HepG2 (cell line): Measurements from ENCODE around the gene ALDH16A1. TPM values are rescaled to one million over a fixed set of nuclear protein-coding genes. Genes with fewer than 3 reads are reported as not detected.

Experiments
- BCLAF1 ChIP-seq: fragments of 450-650 bp; IDR thresholded peaks from 2 replicates; pipeline ENCODE4 v1.6.1; 2017; ENCODE audit warnings: mild to moderate bottlenecking
- CSRNP1 ChIP-seq: sonication (generic); formaldehyde crosslinking; IDR thresholded peaks from 2 replicates; pipeline ENCODE4 v1.8.1; 2023; ENCODE audit warnings: mild to moderate bottlenecking, missing genetic modification reagents
- DDIT3 ChIP-seq: sonication (generic); formaldehyde crosslinking; IDR thresholded peaks from 2 replicates; pipeline ENCODE4 v1.4.0; 2020; ENCODE audit warnings: mild to moderate bottlenecking, missing genetic modification reagents
- E2F1 ChIP-seq: sonication (generic); formaldehyde crosslinking; IDR thresholded peaks from 2 replicates; pipeline ENCODE4 v1.5.0; 2020; ENCODE audit warnings: missing genetic modification reagents
- E2F2 ChIP-seq: sonication (generic); formaldehyde crosslinking; IDR thresholded peaks from 2 replicates; pipeline ENCODE4 v1.4.0; 2020; ENCODE audit warnings: missing genetic modification reagents, borderline replicate concordance
- E2F5 ChIP-seq: sonication (generic); formaldehyde crosslinking; conservative IDR thresholded peaks from 2 replicates; pipeline ENCODE4 v1.4.0; 2020; ENCODE audit warnings: missing genetic modification reagents
- GLI4 ChIP-seq: sonication (generic); formaldehyde crosslinking; IDR thresholded peaks from 2 replicates; pipeline ENCODE4 v1.5.1; 2020; ENCODE audit warnings: missing genetic modification reagents, mild to moderate bottlenecking, moderate library complexity, borderline replicate concordance
- KDM5B ChIP-seq: sonication (generic); formaldehyde crosslinking; IDR thresholded peaks from 2 replicates; pipeline ENCODE4 v1.4.0; 2020; ENCODE audit warnings: missing genetic modification reagents, mild to moderate bottlenecking, borderline replicate concordance
- MATR3 ChIP-seq: sonication (generic); formaldehyde crosslinking; IDR thresholded peaks from 2 replicates; pipeline ENCODE4 v1.4.0; 2020; ENCODE audit warnings: missing genetic modification reagents
- MIXL1 ChIP-seq: IDR thresholded peaks from 2 replicates; pipeline ENCODE4 v1.6.1; 2016
- NFYB ChIP-seq: sonication (generic); formaldehyde crosslinking; IDR thresholded peaks from 2 replicates; pipeline ENCODE4 v1.4.0; 2020; ENCODE audit warnings: missing genetic modification reagents
- PHB2 ChIP-seq: fragments of 450-650 bp; IDR thresholded peaks from 2 replicates; pipeline ENCODE4 v1.6.1; 2018; ENCODE audit not compliant: partially characterized antibody
- PHF20 ChIP-seq: sonication (generic); formaldehyde crosslinking; IDR thresholded peaks from 2 replicates; pipeline ENCODE4 v1.5.0; 2020; ENCODE audit warnings: mild to moderate bottlenecking, missing genetic modification reagents
- WIZ ChIP-seq: sonication (generic); formaldehyde crosslinking; IDR thresholded peaks from 2 replicates; pipeline ENCODE4 v1.5.1; 2020; ENCODE audit warnings: mild to moderate bottlenecking, missing genetic modification reagents
- ZNF512B ChIP-seq: sonication (generic); formaldehyde crosslinking; IDR thresholded peaks from 2 replicates; pipeline ENCODE4 v1.5.1; 2020; ENCODE audit warnings: missing genetic modification reagents, mild to moderate bottlenecking, borderline replicate concordance
- ZNF691 ChIP-seq: sonication (generic); formaldehyde crosslinking; IDR thresholded peaks from 2 replicates; pipeline ENCODE4 v1.4.0; 2020; ENCODE audit warnings: missing genetic modification reagents, low read depth, mild to moderate bottlenecking, borderline replicate concordance
- polyA plus RNA-seq, 8 experiments: library from polyadenylated mRNA; depleted of rRNA in 3 of 8; stranded (reverse) in 7 of 8; unstranded in 1 of 8; fragments of >200 nt; fragmentation: Illumina TruSeq in 4 of 8; extraction: Trizol in 4 of 8; gene quantifications; 2 replicates each; pipeline versions ENCODE4 v1.2.1 to v1.2.3, GENCODE V29; 2011 to 2016; ENCODE audit warnings: low read depth in 4 of 8, missing spikeins in 1 of 8, mixed read lengths in 1 of 8; ENCODE audit not compliant: insufficient read depth in 1 of 8
- total RNA-seq, 5 experiments: library from RNA; depleted of rRNA; stranded (reverse); fragments of >200 nt; fragmentation: Illumina TruSeq; extraction: Trizol; gene quantifications; 2 replicates each; pipeline ENCODE4 v1.2.3, GENCODE V29; 2016; ENCODE audit warnings: low read depth in 1 of 5

ALDH16A1 gene
- total and polyA plus RNA-seq, 2 of the 13 experiments (the other 11 are each of a cell fraction or from before 2014, with no cell fraction given): 8.4 to 34.9 TPM

- TF ChIP-seq ZNF512B (CRISPR knock-in tag) (no peak), CSRNP1 (no peak), NFYB (CRISPR knock-in tag) (peak; percentile 88), KDM5B (CRISPR knock-in tag) (peak; percentile 66; the same call in 1 of the 2 replicates), MATR3 (no peak), ZNF691 (CRISPR knock-in tag) (no peak; the same call in 1 of the 2 replicates), E2F2 (CRISPR knock-in tag) (peak; percentile 85; the same call in 1 of the 2 replicates), PHF20 (CRISPR knock-in tag) (peak; percentile 90), WIZ (CRISPR knock-in tag) (0 out of 2 replicates have a peak, but pooled peaks have one; percentile 37), E2F1 (CRISPR knock-in tag) (peak; percentile 69; the same call in 1 of the 2 replicates), E2F5 (CRISPR knock-in tag) (peak; percentile 95), MIXL1 (CRISPR knock-in tag) (0 out of 2 replicates have a peak, but pooled peaks have one; percentile 26), GLI4 (no peak), PHB2 (no peak), DDIT3 (no peak), BCLAF1 (no peak)
These were observed at the start of gene ALDH16A1 (continued) for GRCh38 chr19:49453013-49453756.
